Epithelial cell of proximal tubule (primary cell): ENCODE data around the gene MVP. TPM values are rescaled to one million over a fixed set of nuclear protein-coding genes. Genes with fewer than 3 reads are reported as not detected.

Experiments
- DNase-seq: peaks from one replicate; pipeline ENCODE4 v3.0.0-alpha.2; 2011; ENCODE audit warnings: low read depth
- H3K4me3 ChIP-seq: 2 replicates; pipeline ENCODE4 v1.5.1; 2011; ENCODE audit warnings: low read depth, mild to moderate bottlenecking, low read length
- total RNA-seq: library from RNA; depleted of rRNA; stranded (reverse); fragments of >200 nt; gene quantifications from 2 replicates; pipeline ENCODE4 v1.2.3, GENCODE V29; 2015
- TF ChIP-seq, protein P1 (sequence below): conservative IDR thresholded peaks from 2 replicates; pipeline ENCODE4 v1.5.1; 2012; ENCODE audit warnings: low read depth, mild to moderate bottlenecking, low read length

The MVP gene
- total RNA-seq, 1 donor from 2014 or later, result 179 TPM

DNA sequence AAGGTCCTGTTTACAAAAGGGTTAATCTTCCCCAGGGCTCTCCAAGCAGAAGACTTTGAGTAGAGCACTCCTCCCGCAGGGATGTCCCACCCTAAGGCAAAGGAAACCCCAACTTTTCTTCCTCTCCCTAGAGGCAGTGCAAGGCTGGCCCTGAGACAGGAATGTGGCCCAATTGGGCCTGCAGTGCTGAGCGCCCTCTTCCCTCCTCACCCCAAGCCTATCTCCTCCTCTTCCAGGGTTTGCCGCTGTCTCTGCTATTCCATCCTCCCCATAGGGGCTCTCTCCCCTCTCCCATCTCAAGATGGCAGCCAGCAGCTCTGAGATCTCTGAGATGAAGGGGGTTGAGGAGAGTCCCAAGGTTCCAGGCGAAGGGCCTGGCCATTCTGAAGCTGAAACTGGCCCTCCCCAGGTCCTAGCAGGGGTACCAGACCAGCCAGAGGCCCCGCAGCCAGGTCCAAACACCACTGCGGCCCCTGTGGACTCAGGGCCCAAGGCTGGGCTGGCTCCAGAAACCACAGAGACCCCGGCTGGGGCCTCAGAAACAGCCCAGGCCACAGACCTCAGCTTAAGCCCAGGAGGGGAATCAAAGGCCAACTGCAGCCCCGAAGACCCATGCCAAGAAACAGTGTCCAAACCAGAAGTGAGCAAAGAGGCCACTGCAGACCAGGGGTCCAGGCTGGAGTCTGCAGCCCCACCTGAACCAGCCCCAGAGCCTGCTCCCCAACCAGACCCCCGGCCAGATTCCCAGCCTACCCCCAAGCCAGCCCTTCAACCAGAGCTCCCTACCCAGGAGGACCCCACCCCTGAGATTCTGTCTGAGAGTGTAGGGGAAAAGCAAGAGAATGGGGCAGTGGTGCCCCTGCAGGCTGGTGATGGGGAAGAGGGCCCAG is 7.3 kb upstream of the MVP start:
- no peak for DNase-seq
- TF ChIP-seq, protein P1, sequence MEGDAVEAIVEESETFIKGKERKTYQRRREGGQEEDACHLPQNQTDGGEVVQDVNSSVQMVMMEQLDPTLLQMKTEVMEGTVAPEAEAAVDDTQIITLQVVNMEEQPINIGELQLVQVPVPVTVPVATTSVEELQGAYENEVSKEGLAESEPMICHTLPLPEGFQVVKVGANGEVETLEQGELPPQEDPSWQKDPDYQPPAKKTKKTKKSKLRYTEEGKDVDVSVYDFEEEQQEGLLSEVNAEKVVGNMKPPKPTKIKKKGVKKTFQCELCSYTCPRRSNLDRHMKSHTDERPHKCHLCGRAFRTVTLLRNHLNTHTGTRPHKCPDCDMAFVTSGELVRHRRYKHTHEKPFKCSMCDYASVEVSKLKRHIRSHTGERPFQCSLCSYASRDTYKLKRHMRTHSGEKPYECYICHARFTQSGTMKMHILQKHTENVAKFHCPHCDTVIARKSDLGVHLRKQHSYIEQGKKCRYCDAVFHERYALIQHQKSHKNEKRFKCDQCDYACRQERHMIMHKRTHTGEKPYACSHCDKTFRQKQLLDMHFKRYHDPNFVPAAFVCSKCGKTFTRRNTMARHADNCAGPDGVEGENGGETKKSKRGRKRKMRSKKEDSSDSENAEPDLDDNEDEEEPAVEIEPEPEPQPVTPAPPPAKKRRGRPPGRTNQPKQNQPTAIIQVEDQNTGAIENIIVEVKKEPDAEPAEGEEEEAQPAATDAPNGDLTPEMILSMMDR, result no peak
- H3K4me3 ChIP-seq, result peak overlapping the region; percentile 61

DNA sequence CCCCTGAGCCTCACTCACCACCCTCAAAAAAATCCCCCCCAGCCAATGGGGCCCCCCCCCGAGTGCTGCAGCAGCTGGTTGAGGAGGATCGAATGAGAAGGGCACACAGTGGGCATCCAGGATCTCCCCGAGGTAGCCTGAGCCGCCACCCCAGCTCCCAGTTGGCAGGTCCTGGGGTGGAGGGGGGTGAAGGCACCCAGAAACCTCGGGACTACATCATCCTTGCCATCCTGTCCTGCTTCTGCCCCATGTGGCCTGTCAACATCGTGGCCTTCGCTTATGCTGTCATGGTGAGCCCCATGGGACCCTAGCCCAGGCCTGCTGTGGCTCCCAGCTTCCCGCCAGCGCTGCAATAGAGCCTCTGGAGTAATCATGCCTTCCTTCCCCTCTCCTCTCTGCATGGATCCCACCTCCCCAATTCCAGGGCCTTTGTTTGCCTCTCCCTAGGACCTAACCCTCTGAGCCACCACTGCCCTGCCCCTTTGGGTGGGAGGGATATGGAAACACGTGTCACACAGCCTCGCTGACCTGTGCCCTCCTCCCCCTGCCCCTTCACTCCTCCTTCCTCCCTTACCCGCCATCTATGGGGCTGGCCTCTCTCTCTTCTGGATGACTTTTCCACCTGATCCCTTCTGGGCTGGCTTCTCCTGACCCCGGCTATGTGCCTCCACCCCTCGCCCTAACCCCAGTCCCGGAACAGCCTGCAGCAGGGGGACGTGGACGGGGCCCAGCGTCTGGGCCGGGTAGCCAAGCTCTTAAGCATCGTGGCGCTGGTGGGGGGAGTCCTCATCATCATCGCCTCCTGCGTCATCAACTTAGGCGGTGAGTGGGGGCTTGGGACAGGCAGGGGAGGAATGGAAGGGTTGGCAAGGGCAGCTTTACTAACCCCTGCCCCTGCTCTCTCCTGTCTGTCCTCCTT is 6.4 kb upstream of the MVP start:
- no peak overlapping the region for H3K4me3 ChIP-seq
- TF ChIP-seq, protein P1, result no peak
- no peak for DNase-seq

DNA sequence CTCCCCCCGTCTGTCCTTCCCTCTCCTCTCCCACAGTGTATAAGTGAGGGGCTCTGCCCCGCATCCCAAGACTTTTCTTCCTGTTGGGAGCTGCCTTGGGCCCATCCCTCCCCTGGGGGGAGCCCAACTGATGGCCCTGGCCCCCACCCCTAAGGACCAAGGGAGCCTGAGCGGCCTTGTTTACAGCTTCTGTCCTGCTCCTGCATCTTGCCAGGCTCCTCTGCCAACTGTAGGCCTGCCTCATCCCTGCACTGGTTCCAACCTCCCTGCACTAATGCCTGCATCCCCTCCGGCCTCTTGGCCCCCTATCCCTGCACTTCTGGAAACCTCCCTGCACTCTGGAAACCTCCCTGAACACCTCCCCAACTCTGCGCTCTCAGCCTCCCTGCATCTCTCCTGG is 5.7 kb upstream of the MVP start:
- TF ChIP-seq, protein P1, result no peak
- no peak overlapping the region for H3K4me3 ChIP-seq

DNA sequence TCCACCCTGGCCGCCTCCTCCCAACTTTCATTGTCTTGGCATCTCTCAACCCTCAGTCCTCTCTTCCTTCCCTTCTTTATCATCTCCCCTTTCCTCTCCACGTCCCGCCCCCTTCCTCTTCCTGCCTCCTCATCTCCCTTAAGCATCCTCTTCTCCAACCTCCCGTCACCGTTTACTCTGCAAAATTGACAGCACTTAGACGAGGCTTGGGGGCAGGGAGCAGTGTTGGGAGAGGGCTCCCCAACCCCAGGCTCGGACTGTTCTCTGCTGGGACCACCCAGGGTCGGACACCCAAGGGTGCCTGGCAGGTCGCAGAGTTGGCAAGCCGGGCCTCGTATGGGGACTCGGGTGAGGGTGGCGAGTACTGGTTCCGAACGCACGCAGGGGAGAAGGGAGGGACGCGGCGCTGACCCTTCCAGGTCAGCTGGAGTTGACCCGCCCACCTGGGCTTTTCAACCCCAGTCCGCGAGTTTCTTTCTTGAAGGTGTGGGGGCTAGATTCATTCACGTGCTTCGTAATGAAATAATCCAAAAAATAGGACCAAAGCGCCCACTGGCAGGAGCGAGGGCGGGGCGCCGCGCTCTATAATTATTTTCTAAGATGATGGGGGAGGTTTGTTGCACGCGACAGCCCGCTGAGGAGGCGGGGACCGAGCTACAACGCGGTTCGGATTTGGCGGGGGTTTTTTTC is 5.1 kb upstream of the MVP start:
- TF ChIP-seq, protein P1, result no peak
- H3K4me3 ChIP-seq, result peak overlapping the region; percentile 83
- no peak for DNase-seq

More for the DNA sequence above, 5.7 kb upstream of the MVP start:
- no peak for DNase-seq

DNA sequence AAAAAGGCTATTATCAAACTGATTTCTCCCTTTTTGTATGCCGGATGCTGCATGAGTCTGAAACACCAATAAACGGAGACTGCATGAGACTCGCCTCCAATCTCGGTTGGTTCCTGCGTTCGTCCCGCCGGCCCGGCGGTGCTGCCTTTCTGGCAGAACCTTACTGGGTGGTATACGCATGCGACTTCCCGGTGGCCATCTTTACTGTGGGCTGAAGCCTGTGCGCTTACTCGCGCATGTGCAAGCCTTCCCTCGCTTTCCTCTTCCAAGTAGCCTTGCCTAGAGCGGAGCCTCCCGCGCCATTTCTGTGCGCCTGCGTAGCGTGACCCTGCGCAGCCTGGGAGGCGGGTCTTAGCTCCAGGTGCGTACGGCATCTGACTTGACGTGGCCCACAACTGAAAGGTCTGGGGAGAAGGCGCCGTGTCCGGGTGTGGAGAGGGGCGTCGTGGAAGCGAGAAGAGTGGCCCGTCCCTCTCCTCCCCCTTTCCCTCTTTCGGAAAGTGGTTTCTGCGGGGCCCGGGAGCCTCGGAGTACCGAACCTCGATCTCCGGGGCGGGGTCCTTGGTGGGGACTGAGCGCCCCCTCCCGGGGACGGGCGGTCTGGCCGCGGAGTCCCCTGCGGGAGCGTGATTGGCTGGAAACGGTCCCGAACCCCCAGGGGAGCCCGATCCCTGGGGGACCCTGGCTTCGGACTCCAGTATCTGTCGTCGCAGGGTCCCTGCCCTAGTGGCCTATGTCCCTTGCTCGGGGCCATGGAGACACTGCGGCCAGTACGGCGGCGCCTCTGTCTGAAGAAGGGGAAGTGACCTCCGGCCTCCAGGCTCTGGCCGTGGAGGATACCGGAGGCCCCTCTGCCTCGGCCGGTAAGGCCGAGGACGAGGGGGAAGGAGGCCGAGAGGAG is 4.2 kb upstream of the MVP start, which contains the start of gene PAGR1:
Gene PAGR1 (plus strand): TSS at position 360 of the 901 bp plus-strand sequence. CDS start 374 bp downstream, at position 734.
- peak; percentile 93 for DNase-seq
- TF ChIP-seq, protein P1, result peak; percentile 83

More for the DNA sequence above, 4.2 kb upstream of the MVP start, which contains the start of gene PAGR1:
- H3K4me3 ChIP-seq, result peak within 1 kb of the TSS; percentile 83
